ENCODE data around the gene ZBTB16.

ZBTB16 gene

GRCh38 chr11:114159320-114159719 lies 99.8 kb downstream of the ZBTB16 start:
- DNase-seq (ENCODE audit: low spot score): no peak
- TF ChIP-seq, protein P1, sequence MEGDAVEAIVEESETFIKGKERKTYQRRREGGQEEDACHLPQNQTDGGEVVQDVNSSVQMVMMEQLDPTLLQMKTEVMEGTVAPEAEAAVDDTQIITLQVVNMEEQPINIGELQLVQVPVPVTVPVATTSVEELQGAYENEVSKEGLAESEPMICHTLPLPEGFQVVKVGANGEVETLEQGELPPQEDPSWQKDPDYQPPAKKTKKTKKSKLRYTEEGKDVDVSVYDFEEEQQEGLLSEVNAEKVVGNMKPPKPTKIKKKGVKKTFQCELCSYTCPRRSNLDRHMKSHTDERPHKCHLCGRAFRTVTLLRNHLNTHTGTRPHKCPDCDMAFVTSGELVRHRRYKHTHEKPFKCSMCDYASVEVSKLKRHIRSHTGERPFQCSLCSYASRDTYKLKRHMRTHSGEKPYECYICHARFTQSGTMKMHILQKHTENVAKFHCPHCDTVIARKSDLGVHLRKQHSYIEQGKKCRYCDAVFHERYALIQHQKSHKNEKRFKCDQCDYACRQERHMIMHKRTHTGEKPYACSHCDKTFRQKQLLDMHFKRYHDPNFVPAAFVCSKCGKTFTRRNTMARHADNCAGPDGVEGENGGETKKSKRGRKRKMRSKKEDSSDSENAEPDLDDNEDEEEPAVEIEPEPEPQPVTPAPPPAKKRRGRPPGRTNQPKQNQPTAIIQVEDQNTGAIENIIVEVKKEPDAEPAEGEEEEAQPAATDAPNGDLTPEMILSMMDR (IDR thresholded peaks at IDR 0.05; ENCODE audit: extremely low read depth, missing control alignments): no peak

- TF ChIP-seq, protein P1 (IDR thresholded peaks at IDR 0.05; ENCODE audit: extremely low read depth, missing control alignments): no peak
- peak; percentile 20 for DNase-seq (ENCODE audit: low spot score)
These were observed 100.5 kb downstream of the ZBTB16 start for GRCh38 chr11:114159802-114160632.

DNA sequence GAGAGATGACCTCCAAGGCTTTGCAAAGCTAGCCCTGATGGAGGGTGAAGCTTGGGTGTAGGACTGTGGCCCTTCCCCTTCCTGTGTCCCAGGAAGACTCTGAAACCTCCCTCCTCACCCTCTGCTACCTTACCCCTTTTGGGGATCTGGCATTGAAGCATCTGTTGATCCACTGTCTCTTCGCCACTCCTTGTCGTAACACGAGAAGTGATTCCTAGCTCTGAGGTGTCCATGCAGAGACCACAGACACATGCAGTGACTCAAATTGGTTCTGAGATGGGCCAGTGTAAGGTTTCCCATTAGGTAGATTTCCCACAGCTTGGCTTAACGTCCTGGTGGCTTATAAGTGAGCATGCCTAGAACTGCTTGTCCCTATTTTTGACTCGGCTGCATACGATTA lies 101.4 kb downstream of the ZBTB16 start:
- no peak for DNase-seq (ENCODE audit: low spot score)
- TF ChIP-seq, protein P1 (IDR thresholded peaks at IDR 0.05; ENCODE audit: extremely low read depth, missing control alignments): no peak

GRCh38 chr11:114161486-114162250 lies 102.2 kb downstream of the ZBTB16 start:
- DNase-seq (ENCODE audit: low spot score): no peak
- TF ChIP-seq, protein P1 (IDR thresholded peaks at IDR 0.05; ENCODE audit: extremely low read depth, missing control alignments): no peak

GRCh38 chr11:114162719-114163123 lies 103.2 kb downstream of the ZBTB16 start:
- DNase-seq (ENCODE audit: low spot score): no peak
- TF ChIP-seq, protein P1 (IDR thresholded peaks at IDR 0.05; ENCODE audit: extremely low read depth, missing control alignments): no peak

DNA sequence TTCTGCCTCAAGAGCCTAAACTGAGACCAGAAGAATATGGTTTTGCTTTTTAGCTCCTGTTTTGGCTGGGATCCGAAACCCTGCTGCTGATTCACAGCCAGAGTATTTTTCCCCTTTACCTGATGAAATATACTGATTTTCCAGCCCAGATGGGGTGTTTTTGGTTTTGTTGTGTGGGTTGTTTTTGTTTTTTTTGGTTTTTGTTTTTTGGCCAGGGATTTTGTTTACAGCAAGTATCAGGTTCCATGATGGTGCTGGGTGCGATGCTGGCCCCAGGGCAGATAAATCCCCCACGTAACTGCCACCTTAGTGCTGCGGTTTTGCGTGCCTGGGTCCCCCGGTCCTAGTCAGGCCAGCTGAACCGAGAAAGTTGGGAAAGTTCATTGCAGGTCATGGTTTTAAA lies 103.7 kb downstream of the ZBTB16 start:
- TF ChIP-seq, protein P1 (IDR thresholded peaks at IDR 0.05; ENCODE audit: extremely low read depth, missing control alignments): no peak
- no peak for DNase-seq (ENCODE audit: low spot score)

DNA sequence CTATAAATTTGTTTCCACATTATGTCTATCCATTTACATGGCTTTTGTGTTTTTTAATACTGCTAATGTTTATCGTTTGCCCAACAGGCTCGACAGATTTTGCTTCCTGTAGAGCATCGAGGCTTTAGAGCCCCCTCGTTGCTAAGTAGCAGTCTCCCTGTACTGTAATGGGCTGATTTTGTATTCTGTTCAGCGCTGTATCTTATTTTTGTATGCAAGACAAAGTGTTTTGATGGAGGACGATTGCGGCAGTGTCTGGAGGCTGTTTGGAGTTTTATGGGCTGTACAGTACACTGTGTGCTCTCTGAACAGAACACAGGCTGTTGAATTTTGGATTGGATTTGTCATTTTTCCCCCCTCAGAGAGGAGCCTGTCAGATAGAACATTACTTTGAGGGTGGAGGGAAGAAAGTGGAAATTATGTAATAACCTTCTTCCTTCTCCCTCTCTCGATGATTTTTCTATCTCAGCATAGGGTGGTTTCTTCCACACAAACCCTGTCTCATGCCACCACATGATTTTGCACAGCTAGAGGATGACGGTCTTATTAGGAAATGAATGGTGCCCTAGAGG lies 104.4 kb downstream of the ZBTB16 start:
- TF ChIP-seq, protein P1 (IDR thresholded peaks at IDR 0.05; ENCODE audit: extremely low read depth, missing control alignments): no peak

More for the DNA sequence above, 104.4 kb downstream of the ZBTB16 start:
- no peak for DNase-seq (ENCODE audit: low spot score)
